ENCODE results near the gene FAM241A.

The FAM241A gene

DNA sequence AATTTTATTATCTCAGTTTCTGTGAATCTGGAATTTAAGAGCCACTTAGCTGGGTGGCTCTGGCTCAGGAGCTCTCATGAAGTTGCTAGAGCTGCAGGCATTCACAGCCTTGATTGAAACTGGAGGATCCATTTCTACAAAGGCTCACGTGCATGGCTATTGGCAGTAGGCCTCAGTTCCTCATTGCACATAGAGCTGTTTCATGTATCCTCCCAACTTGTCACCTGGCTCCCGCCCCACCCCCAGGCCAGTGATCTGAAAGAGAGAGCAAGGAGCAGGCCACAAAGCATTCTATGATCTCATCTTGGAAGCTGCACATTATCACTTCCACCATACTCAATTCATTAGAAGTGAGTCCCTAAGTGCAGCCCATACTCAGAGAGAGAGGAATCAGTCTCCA lies 67.8 kb downstream of the FAM241A start:
- no peak for FAIRE-seq
- DNase-seq (ENCODE audit: low spot score): no peak

DNA sequence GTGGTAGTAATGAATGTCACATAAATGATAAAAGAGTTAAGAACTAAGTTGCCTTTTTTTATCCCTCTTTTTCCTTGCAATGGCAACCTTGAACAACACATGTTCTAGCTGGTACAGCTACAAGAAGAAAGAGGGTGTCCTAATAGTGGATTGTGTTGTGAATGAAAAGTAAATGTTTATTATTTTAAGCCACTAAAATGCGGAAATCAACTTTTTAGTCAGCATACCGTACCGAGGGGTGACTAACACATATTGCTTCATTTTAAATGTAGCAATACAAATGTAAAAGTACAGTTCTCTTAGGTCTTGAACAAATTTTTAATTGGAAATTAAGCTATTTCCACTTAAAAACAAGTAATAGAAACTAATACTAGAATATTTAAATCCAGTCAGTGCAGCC lies 68.6 kb downstream of the FAM241A start:
- FAIRE-seq (no peak), DNase-seq (ENCODE audit: low spot score) (no peak)

DNA sequence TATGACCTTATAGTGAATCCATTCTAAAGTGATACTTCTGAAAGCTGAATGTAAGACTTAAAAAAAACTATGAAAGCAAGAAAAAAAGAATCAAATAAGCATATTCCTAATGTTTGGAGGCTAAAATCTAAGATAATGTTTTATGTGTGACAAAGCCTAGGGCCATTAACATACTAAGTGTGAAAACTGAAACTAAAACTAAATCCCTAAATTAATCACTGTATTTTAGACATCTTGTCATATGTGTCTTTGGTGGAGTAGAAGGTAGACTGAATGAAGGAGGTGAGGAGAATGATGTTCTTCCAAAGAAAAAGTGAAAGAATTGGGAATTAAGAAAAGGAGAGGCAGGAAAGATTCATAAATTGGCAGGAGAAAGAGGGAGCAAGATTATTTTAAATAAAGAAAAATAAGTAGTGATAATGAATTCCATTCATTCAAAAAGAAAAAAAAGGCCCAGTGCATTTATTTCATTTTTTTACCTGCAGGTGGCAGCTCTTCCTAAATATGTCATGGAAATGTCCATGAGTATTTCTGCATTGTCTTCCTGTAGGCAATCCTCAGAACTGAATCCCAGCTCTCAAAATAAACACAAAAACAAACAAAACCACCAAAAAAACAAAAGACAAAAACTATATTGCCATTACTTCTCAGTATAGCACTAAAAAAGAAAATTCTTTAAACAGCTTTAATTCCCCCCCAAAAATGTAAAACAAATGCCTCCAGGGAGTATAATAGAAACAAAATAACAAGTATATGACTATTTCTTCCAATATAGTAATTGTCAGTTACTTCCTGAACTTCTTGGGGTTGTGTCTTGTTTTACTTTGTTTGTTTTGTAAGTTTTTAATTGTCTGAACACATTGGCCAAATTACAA lies 69.4 kb downstream of the FAM241A start:
- FAIRE-seq: peak; percentile 67
- DNase-seq (ENCODE audit: low spot score): peak; percentile 29

- FAIRE-seq (no peak), DNase-seq (ENCODE audit: low spot score) (no peak)
These were observed 74.6 kb downstream of the FAM241A start for GRCh38 chr4:112219826-112220366.

GRCh38 chr4:112222219-112222955 lies 77.1 kb downstream of the FAM241A start:
- DNase-seq (ENCODE audit: low spot score) (no peak), FAIRE-seq (no peak)

- DNase-seq (ENCODE audit: low spot score) (no peak), FAIRE-seq (no peak)
These were observed 79.9 kb downstream of the FAM241A start for GRCh38 chr4:112225157-112225556.

- peak; percentile 77 for FAIRE-seq
- peak; percentile 93 for DNase-seq (ENCODE audit: low spot score)
These were observed 85.9 kb downstream of the FAM241A start for GRCh38 chr4:112230879-112231778.

GRCh38 chr4:112231779-112232713 lies 86.8 kb downstream of the FAM241A start, which contains the start of gene AP1AR:
TSS of gene AP1AR (plus strand) at chr4:112231787. CDS start at chr4:112232092, 305 bp downstream.
- DNase-seq (ENCODE audit: low spot score) (peak; percentile 46), FAIRE-seq (no peak)

GRCh38 chr4:112234952-112235609 lies 89.8 kb downstream of the FAM241A start:
- peak; percentile 84 for FAIRE-seq
- peak; percentile 63 for DNase-seq (ENCODE audit: low spot score)

DNA sequence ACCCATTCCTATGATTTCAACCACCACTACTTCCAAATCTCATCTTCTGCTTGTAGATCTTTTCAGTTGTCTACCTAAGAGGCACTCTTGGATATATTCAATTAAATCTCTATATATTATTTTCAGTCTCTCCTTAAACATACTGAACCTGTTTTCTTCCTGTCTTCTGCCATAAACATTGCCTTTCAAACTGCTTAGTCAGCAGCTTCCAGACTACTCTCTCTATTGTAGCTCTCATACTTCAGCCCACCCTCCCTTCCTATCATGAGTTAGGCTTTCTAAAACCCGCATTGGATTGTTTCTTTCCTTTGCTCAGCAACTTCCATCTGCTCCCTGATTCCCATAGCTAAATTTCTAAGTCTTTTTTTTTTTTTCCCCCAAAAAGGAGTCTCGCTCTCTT lies 90.8 kb downstream of the FAM241A start:
- FAIRE-seq: no peak
- no peak for DNase-seq (ENCODE audit: low spot score)

DNA sequence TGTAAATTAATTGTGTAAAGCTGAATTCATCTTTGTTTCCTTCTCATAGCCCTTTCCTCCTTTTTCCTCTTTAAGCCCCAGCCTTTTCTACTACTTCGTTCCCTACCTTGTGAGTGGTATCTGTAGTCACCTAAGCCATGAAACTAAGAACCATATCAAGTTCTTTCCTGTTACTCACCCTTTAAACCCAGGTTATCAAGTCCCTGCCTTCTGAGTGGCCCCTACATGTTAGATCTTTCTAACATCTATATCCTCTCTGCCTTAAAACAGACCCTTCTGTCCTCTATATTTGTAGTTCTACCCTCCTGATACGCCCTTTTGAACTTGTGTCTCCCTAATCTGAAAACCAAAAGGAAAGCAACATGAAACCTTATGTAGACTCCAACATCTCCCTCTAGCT lies 93.6 kb downstream of the FAM241A start:
- FAIRE-seq: no peak
- DNase-seq (ENCODE audit: low spot score): no peak
